ENCODE results near the gene C11orf21.

GRCh38 chr11:2256951-2257700 is 44.6 kb downstream of the C11orf21 start:
- TF ChIP-seq CTCF (IDR thresholded peaks at IDR 0.05) = no peak
- no peak for TF ChIP-seq POLR2AphosphoS5 (IDR thresholded peaks at IDR 0.05)
- TF ChIP-seq POLR2A (IDR thresholded peaks at IDR 0.05) = no peak
- no peak for TF ChIP-seq EP300 (IDR thresholded peaks at IDR 0.05)

All from upper lobe of left lung (tissue), 4 donors.